Stomach (tissue), 9 donors: ENCODE results near the gene KCNT1. TPM values are rescaled to one million over a fixed set of nuclear protein-coding genes. Genes with fewer than 3 reads are reported as not detected.
A peak's percentile ranks its signal among the peaks of the same experiment; 100 is the strongest.

Source experiments
- DNase-seq, 2 donors: peaks; one replicate each; pipeline versions ENCODE4 v3.0.0 to v3.0.0-alpha.2; 2013 to 2019
- H3K27ac ChIP-seq, 5 donors: fragments of 200-600 bp in 4 of 5; sonication (generic) in 4 of 5; one replicate each; pipeline ENCODE4 v1.5.1; 2013 to 2019; ENCODE audit warnings: mild to moderate bottlenecking in 1 of 5, moderate library complexity in 1 of 5
- H3K27me3 ChIP-seq, 3 donors: fragments of 200-600 bp; sonication (generic); one replicate each; pipeline ENCODE4 v1.5.1; 2017 to 2019; ENCODE audit warnings: mixed run types in 1 of 3
- H3K36me3 ChIP-seq, 4 donors: fragments of 200-600 bp; sonication (generic); 1 replicate in 3 of 4; 2 replicates in 1 of 4; pipeline ENCODE4 v1.5.1; 2016 to 2019
- H3K4me1 ChIP-seq, 4 donors: fragments of 200-600 bp; sonication (generic); one replicate each; pipeline ENCODE4 v1.5.1; 2016 to 2019
- H3K4me3 ChIP-seq, 4 donors: fragments of 200-600 bp; sonication (generic) in 3 of 4; one replicate each; pipeline ENCODE4 v1.5.1; 2016 to 2019; ENCODE audit warnings: mild to moderate bottlenecking in 1 of 4
- H3K9me3 ChIP-seq, 4 donors: fragments of 200-600 bp; sonication (generic); one replicate each; pipeline ENCODE4 v1.5.1; 2016 to 2019
- EP300 ChIP-seq: sonication (generic); formaldehyde crosslinking; IDR thresholded peaks from one replicate; pipeline ENCODE4 v1.6.1; 2017; ENCODE audit warnings: antibody characterized with exemption
- POLR2A ChIP-seq, 4 donors: fragments of 450-650 bp; IDR thresholded peaks; one replicate each; pipeline ENCODE4 v1.6.1; 2016; ENCODE audit warnings: antibody characterized with exemption in 4 of 4, control low read depth in 2 of 4, mild to moderate bottlenecking in 1 of 4, moderate library complexity in 1 of 4
- POLR2AphosphoS5 ChIP-seq, 3 donors: sonication (generic); formaldehyde crosslinking; IDR thresholded peaks; one replicate each; pipeline ENCODE4 v1.6.1; 2016; ENCODE audit warnings: antibody characterized with exemption in 3 of 3
- WGBS, 5 donors: extraction: QIAGEN DNeasy Blood & Tissue Kit in 3 of 5; methylation state at CpG; one replicate each; pipeline versions ENCODE4 v1.1.5 to v1.1.7; 2013 to 2018; 5-methylcytosine and 5-hydroxymethylcytosine counted together
- intact Hi-C: fragments of 100-400 bp; cut with DNase I; formaldehyde crosslinking; loops from one replicate; pipeline ENCODE4 v1.15.1; 2023; ENCODE audit warnings: low total_unique reads
- polyA plus RNA-seq, 3 donors: library from polyadenylated mRNA; stranded (reverse); fragments of 200-250 nt; gene quantifications; one replicate each; pipeline ENCODE4 v1.2.3, GENCODE V29; 2013
- total RNA-seq, 5 donors: library from RNA; depleted of rRNA; stranded (reverse); fragments of >200 nt; gene quantifications; one replicate each; pipeline versions ENCODE4 v1.1.0 to v1.2.3, GENCODE V29; 2014 to 2016
- TF ChIP-seq, protein P1 (sequence below), 7 experiments: fragments of 450-650 bp in 4 of 7; fragments of 200-600 bp in 3 of 7; sonication (generic) in 3 of 7; IDR thresholded peaks; one replicate each; pipeline ENCODE4 v1.5.1; 2016 to 2019; ENCODE audit warnings: antibody characterized with exemption in 7 of 7, control low read depth in 2 of 7, mild to moderate bottlenecking in 1 of 7
- donor health status: healthy with polysubstance abuse.
- donor health status: Bipolar disorder and iron deficiency.
- donor health status: healthy.

KCNT1 gene
- total and polyA plus RNA-seq, 8 donors, result 0.10 to 12.9 (median 0.37) TPM; not detected in 4

DNA sequence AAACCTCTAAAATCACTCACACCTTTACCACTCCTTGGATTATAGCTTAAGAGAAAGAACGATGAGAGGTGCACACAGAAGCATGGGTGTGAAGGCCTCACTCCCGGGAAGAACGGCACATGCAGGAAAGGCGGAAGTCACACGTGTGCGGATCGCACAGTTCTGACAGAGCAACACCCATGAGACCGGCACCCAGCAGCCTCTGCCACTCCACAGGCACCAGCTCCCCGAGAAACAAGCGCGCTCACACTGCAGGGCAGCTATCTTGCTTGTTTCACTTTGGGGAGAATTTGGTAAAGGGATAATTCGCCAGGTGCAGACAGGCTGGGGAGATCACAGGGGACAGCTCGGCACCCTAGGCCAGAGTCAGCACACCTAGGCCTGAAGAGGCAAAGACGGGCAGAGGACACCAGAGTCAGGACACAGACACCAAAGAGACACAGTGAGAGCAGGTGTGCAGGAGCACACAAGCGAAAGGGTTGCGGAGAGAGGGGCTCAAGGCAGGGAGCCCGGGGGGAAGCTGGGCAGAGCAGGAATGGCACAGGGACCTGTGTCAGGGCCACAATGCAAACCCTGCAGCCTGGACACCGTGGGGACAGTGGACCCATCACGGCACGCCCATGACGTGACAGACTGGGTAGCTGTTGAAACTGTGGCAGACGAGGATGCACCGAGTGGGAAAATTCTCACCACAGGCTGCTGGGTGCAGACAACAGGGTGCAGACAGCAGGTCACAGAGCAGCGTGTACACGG, 123.6 kb downstream of the KCNT1 start:
- peaks cover 27 to 88% (median 72%) of the 10 kb centered on the region in 4 donors for H3K36me3 ChIP-seq
- H3K9me3 ChIP-seq, result peaks cover 6 to 19% (median 9%) of the 10 kb centered on the region in 4 donors
- no peaks in the 10 kb centered on the region for H3K27me3 ChIP-seq
- TF ChIP-seq POLR2AphosphoS5 (IDR thresholded peaks at IDR 0.05) (no peak), EP300 (no peak), POLR2A (IDR thresholded peaks at IDR 0.05) (no peak)
- TF ChIP-seq, protein P1, sequence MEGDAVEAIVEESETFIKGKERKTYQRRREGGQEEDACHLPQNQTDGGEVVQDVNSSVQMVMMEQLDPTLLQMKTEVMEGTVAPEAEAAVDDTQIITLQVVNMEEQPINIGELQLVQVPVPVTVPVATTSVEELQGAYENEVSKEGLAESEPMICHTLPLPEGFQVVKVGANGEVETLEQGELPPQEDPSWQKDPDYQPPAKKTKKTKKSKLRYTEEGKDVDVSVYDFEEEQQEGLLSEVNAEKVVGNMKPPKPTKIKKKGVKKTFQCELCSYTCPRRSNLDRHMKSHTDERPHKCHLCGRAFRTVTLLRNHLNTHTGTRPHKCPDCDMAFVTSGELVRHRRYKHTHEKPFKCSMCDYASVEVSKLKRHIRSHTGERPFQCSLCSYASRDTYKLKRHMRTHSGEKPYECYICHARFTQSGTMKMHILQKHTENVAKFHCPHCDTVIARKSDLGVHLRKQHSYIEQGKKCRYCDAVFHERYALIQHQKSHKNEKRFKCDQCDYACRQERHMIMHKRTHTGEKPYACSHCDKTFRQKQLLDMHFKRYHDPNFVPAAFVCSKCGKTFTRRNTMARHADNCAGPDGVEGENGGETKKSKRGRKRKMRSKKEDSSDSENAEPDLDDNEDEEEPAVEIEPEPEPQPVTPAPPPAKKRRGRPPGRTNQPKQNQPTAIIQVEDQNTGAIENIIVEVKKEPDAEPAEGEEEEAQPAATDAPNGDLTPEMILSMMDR (IDR thresholded peaks at IDR 0.05), result no peak
- no peaks in the 10 kb centered on the region for H3K4me1 ChIP-seq
- DNase-seq, result no peak
- 90 to 95% (median 94%) methylated on average over 25 of the region's 25 CpGs for WGBS, 5 donors
- H3K4me3 ChIP-seq, result no peak overlapping the region
- H3K27ac ChIP-seq, result no peak overlapping the region
- intact Hi-C loops, result no loop called here

DNA sequence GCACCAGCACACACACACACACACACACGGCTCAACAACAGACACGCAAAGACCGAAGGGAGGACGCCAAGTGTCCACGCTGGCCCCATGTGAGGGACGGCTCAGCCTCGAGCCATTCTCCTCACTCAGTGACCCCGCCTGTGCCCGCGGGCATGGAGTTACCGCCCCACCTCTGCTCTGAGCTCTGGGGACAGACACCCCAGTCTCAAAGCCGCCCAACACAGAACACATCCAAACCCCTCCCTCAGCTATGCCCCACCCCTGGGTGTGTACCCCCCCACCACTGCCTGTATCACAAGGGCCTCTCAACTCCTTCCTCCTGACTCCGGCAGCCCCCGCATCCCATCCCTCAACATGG, 124.2 kb downstream of the KCNT1 start:
- Histone ChIP-seq H3K27ac (no peak overlapping the region), H3K4me1 (no peaks in the 10 kb centered on the region), H3K36me3 (peaks cover 24 to 88% (median 67%) of the 10 kb centered on the region in 4 donors), H3K9me3 (peaks cover 6 to 19% (median 9%) of the 10 kb centered on the region in 4 donors), H3K27me3 (no peaks in the 10 kb centered on the region), H3K4me3 (no peak overlapping the region)
- TF ChIP-seq, protein P1 (IDR thresholded peaks at IDR 0.05), result no peak
- no peak for TF ChIP-seq POLR2A (IDR thresholded peaks at IDR 0.05)
- no peak for TF ChIP-seq EP300
- TF ChIP-seq POLR2AphosphoS5 (IDR thresholded peaks at IDR 0.05), result no peak
- intact Hi-C loops, result no loop called here
- peak in 1 of 2 donors; percentile 14 for DNase-seq
- WGBS, 5 donors, result 93 to 98% (median 97%) methylated on average over 13 to 14 of the region's 14 CpGs

DNA sequence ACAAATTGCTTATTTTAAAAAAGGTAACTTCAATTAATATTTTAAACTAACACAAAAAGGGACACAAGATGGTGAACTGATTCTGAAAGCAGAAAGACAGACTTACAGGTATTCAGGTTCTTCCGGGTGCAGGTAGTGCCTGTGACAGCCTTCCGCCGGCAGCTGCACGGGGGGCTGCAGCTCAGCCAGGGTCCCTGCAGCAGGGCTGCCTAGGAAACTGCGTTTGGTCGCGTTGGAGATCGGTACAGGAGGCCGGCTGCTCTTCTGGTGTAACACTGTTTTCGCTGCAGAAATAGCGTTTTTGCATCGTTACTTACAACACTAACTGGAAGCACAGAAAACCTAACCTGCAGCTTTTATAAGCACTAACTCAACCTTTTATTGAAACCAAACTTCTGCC, 125.3 kb downstream of the KCNT1 start:
- Histone ChIP-seq H3K4me3 (no peak overlapping the region), H3K27me3 (no peaks in the 10 kb centered on the region), H3K4me1 (no peaks in the 10 kb centered on the region), H3K36me3 (peaks cover 17 to 78% (median 55%) of the 10 kb centered on the region in 4 donors), H3K9me3 (peaks cover 6 to 19% (median 9%) of the 10 kb centered on the region in 4 donors), H3K27ac (no peak overlapping the region)
- intact Hi-C loops, result no loop called here
- TF ChIP-seq POLR2AphosphoS5 (IDR thresholded peaks at IDR 0.05) (no peak), POLR2A (IDR thresholded peaks at IDR 0.05) (no peak), EP300 (no peak)
- TF ChIP-seq, protein P1 (IDR thresholded peaks at IDR 0.05), result no peak
- 93 to 99% (median 97%) methylated on average over 12 of the region's 12 CpGs for WGBS, 5 donors
- no peak for DNase-seq

DNA sequence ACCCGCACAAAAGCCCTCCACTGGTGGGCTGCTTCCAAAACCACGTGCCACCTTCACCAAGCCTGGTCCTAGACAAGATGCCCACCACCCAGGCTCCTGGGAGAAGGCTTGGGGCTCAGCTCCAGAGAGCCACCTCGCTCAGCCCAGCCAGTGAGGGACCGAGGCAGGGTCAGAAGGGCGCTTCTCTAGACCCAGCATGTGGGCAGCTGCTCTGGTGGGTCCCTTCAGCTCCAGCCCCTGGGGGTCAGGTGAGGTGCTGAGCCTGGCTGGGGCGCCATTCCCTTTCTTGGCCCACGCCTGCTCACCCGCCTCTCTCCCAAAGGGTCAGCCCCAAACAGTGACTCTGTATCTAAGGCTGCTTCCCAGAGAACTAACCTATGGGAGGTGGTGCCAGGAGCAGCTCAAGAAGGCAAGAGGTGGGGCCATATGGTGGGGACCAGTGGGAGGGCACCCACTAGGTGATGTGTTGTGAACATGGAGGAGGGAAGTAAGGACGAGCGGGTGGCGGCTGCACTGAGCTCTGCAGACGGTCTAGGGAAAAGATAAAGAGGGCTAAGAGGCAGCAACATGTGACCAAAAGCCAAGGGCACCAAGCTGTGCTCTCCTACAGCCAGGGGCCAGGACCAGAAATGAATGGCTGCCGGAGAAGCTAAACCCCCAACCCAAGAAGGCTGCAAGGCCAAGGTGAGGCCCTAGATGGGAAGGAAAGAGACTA, 126.0 kb downstream of the KCNT1 start:
- WGBS, 5 donors, result 94 to 99% (median 97%) methylated on average over 10 to 13 of the region's 13 CpGs
- no peak overlapping the region for H3K4me3 ChIP-seq
- H3K27ac ChIP-seq, result no peak overlapping the region
- TF ChIP-seq POLR2AphosphoS5 (IDR thresholded peaks at IDR 0.05) (no peak), POLR2A (IDR thresholded peaks at IDR 0.05) (no peak), EP300 (no peak)
- TF ChIP-seq, protein P1 (IDR thresholded peaks at IDR 0.05), result no peak
- no peak for DNase-seq
- peaks cover 10 to 71% (median 48%) of the 10 kb centered on the region in 4 donors for H3K36me3 ChIP-seq
- no peaks in the 10 kb centered on the region for H3K27me3 ChIP-seq
- H3K4me1 ChIP-seq, result no peaks in the 10 kb centered on the region
- H3K9me3 ChIP-seq, result peaks cover 6 to 19% (median 9%) of the 10 kb centered on the region in 4 donors
- intact Hi-C loops, result no loop called here
